A673 (cell line): ENCODE results near the gene SVOP.

ENCODE experiments used
- CTCF ChIP-seq: fragments of 300-800, 200-600 bp; sonication (generic); conservative IDR thresholded peaks from 2 replicates; pipeline ENCODE4 v1.5.1; 2017; ENCODE audit warnings: low read depth, mild to moderate bottlenecking, antibody characterized with exemption, low read length, moderate library complexity, mixed read lengths
- EZH2 ChIP-seq: fragments of 200-600 bp; sonication (generic); IDR thresholded peaks from 2 replicates; pipeline ENCODE4 v1.6.1; 2017; ENCODE audit warnings: borderline replicate concordance, low read depth, mild to moderate bottlenecking, mixed read lengths, antibody characterized with exemption, low read length; ENCODE audit not compliant: poor library complexity, severe bottlenecking

GRCh38 chr12:108859923-108860291 lies 161.0 kb downstream of the SVOP start:
- no peak for TF ChIP-seq CTCF
- TF ChIP-seq EZH2: no peak
